Stimulated activated naive CD8-positive, alpha-beta T cell treated with anti-CD3 and anti-CD28 coated beads, Interleukin-15, Interleukin-2, amounts not matched to agents 100 ng/mL and 50 ng/mL, for 24 hours (primary cell): ENCODE data around the gene VRTN.

ENCODE experiments used
- H3K27ac Mint-ChIP-seq: one replicate; pipeline ENCODE4 v1.8.0; 2021; ENCODE audit warnings: mild to moderate bottlenecking, mixed read lengths
- H3K27me3 Mint-ChIP-seq: one replicate; pipeline ENCODE4 v1.8.0; 2021; ENCODE audit warnings: mixed read lengths
- H3K36me3 Mint-ChIP-seq: one replicate; pipeline ENCODE4 v1.8.0; 2021; ENCODE audit warnings: low read depth, mixed read lengths
- H3K4me1 Mint-ChIP-seq: one replicate; pipeline ENCODE4 v1.8.0; 2021; ENCODE audit warnings: low read depth, mixed read lengths
- H3K4me3 Mint-ChIP-seq: one replicate; pipeline ENCODE4 v1.8.0; 2021; ENCODE audit warnings: mild to moderate bottlenecking, mixed read lengths
- H3K9me3 Mint-ChIP-seq: one replicate; pipeline ENCODE4 v1.8.0; 2021; ENCODE audit warnings: mixed read lengths

Gene VRTN

GRCh38 chr14:74348241-74348734 is at the start of gene VRTN:
VRTN (plus strand) TSS chr14:74348471; CDS start chr14:74356784, 8,313 bp downstream.
- Mint-ChIP-seq H3K9me3 (no peaks in the 10 kb centered on the region), H3K36me3 (no peaks in the 10 kb centered on the region), H3K4me3 (no peak within 1 kb of the TSS), H3K4me1 (no peaks in the 10 kb centered on the region), H3K27me3 (peaks cover 6% of the 10 kb centered on the region), H3K27ac (no peak within 1 kb of the TSS)

GRCh38 chr14:74299061-74299545 is 49.2 kb upstream of the VRTN start:
- H3K4me1 Mint-ChIP-seq = peaks cover 32% of the 10 kb centered on the region
- no peaks in the 10 kb centered on the region for H3K27me3 Mint-ChIP-seq
- H3K27ac Mint-ChIP-seq = peak overlapping the region; percentile 9
- H3K9me3 Mint-ChIP-seq = no peaks in the 10 kb centered on the region
- H3K36me3 Mint-ChIP-seq = peaks cover 23% of the 10 kb centered on the region
- H3K4me3 Mint-ChIP-seq = no peak overlapping the region

- peak overlapping the region; percentile 98 for H3K4me3 Mint-ChIP-seq
- H3K27me3 Mint-ChIP-seq = no peaks in the 10 kb centered on the region
- peak overlapping the region; percentile 95 for H3K27ac Mint-ChIP-seq
- H3K4me1 Mint-ChIP-seq = peaks cover 32% of the 10 kb centered on the region
- no peaks in the 10 kb centered on the region for H3K9me3 Mint-ChIP-seq
- peaks cover 18% of the 10 kb centered on the region for H3K36me3 Mint-ChIP-seq
These were observed 46.6 kb upstream of the VRTN start for GRCh38 chr14:74301594-74302151.

GRCh38 chr14:74302152-74302628 is 46.1 kb upstream of the VRTN start:
- Mint-ChIP-seq H3K27ac (peak overlapping the region; percentile 95), H3K4me3 (peak overlapping the region; percentile 98), H3K36me3 (peaks cover 18% of the 10 kb centered on the region), H3K27me3 (no peaks in the 10 kb centered on the region), H3K9me3 (no peaks in the 10 kb centered on the region), H3K4me1 (peaks cover 32% of the 10 kb centered on the region)

- peak within 1 kb of the TSS; percentile 98 for H3K4me3 Mint-ChIP-seq
- H3K4me1 Mint-ChIP-seq = peaks cover 32% of the 10 kb centered on the region
- peak within 1 kb of the TSS; percentile 95 for H3K27ac Mint-ChIP-seq
- H3K9me3 Mint-ChIP-seq = no peaks in the 10 kb centered on the region
- no peaks in the 10 kb centered on the region for H3K27me3 Mint-ChIP-seq
- H3K36me3 Mint-ChIP-seq = peaks cover 14% of the 10 kb centered on the region
These were observed 45.4 kb upstream of the VRTN start, which contains the start of gene ABCD4 for GRCh38 chr14:74302634-74303569. ABCD4 (minus strand) TSS chr14:74302934; CDS start chr14:74302912, 22 bp downstream.

- no peak overlapping the region for H3K27ac Mint-ChIP-seq
- H3K36me3 Mint-ChIP-seq = no peaks in the 10 kb centered on the region
- no peaks in the 10 kb centered on the region for H3K27me3 Mint-ChIP-seq
- no peaks in the 10 kb centered on the region for H3K9me3 Mint-ChIP-seq
- no peak overlapping the region for H3K4me3 Mint-ChIP-seq
- peaks cover under 1% of the 10 kb centered on the region for H3K4me1 Mint-ChIP-seq
These were observed 39.6 kb upstream of the VRTN start for GRCh38 chr14:74308695-74309094.

- Mint-ChIP-seq H3K9me3 (no peaks in the 10 kb centered on the region), H3K4me3 (no peak overlapping the region), H3K27ac (no peak overlapping the region), H3K36me3 (no peaks in the 10 kb centered on the region), H3K27me3 (no peaks in the 10 kb centered on the region), H3K4me1 (no peaks in the 10 kb centered on the region)
These were observed 38.9 kb upstream of the VRTN start for GRCh38 chr14:74309125-74310022.

GRCh38 chr14:74312161-74312560 is 36.1 kb upstream of the VRTN start:
- Mint-ChIP-seq H3K36me3 (no peaks in the 10 kb centered on the region), H3K9me3 (no peaks in the 10 kb centered on the region), H3K4me3 (no peak overlapping the region)

GRCh38 chr14:74313601-74314000 is 34.7 kb upstream of the VRTN start:
- Mint-ChIP-seq H3K4me1 (no peaks in the 10 kb centered on the region), H3K36me3 (no peaks in the 10 kb centered on the region), H3K27me3 (peaks cover 3% of the 10 kb centered on the region), H3K27ac (no peak overlapping the region), H3K9me3 (no peaks in the 10 kb centered on the region), H3K4me3 (no peak overlapping the region)

More at GRCh38 chr14:74312161-74312560, 36.1 kb upstream of the VRTN start:
- H3K4me1 Mint-ChIP-seq = no peaks in the 10 kb centered on the region
- H3K27me3 Mint-ChIP-seq = peaks cover 3% of the 10 kb centered on the region
- H3K27ac Mint-ChIP-seq = no peak overlapping the region

GRCh38 chr14:74314576-74314975 is 33.7 kb upstream of the VRTN start:
- Mint-ChIP-seq H3K27me3 (peaks cover 3% of the 10 kb centered on the region), H3K27ac (no peak overlapping the region), H3K36me3 (no peaks in the 10 kb centered on the region), H3K4me3 (no peak overlapping the region), H3K4me1 (no peaks in the 10 kb centered on the region), H3K9me3 (no peaks in the 10 kb centered on the region)

GRCh38 chr14:74324931-74325361 is 23.3 kb upstream of the VRTN start:
- Mint-ChIP-seq H3K4me3 (no peak overlapping the region), H3K27me3 (peaks cover 10% of the 10 kb centered on the region), H3K9me3 (no peaks in the 10 kb centered on the region), H3K27ac (no peak overlapping the region), H3K36me3 (no peaks in the 10 kb centered on the region), H3K4me1 (no peaks in the 10 kb centered on the region)

- Mint-ChIP-seq H3K27ac (no peak overlapping the region), H3K27me3 (peaks cover 10% of the 10 kb centered on the region), H3K9me3 (no peaks in the 10 kb centered on the region), H3K4me3 (no peak overlapping the region), H3K4me1 (no peaks in the 10 kb centered on the region), H3K36me3 (no peaks in the 10 kb centered on the region)
These were observed 22.8 kb upstream of the VRTN start for GRCh38 chr14:74325446-74325845.

GRCh38 chr14:74326369-74327152 is 21.7 kb upstream of the VRTN start:
- Mint-ChIP-seq H3K36me3 (no peaks in the 10 kb centered on the region), H3K27me3 (peaks cover 6% of the 10 kb centered on the region), H3K4me3 (no peak overlapping the region), H3K4me1 (no peaks in the 10 kb centered on the region), H3K9me3 (no peaks in the 10 kb centered on the region), H3K27ac (no peak overlapping the region)
